Sciatic nerve (tissue), 2 donors: Measurements from ENCODE around the gene CEP43. TPM values are rescaled to one million over a fixed set of nuclear protein-coding genes. Genes with fewer than 3 reads are reported as not detected.
A peak's percentile ranks its signal among the peaks of the same experiment; 100 is the strongest.

Experiments
- ATAC-seq: fragments of 200-7000 bp; cut with Tn5 transposase; one replicate; pipeline ENCODE4 v1.9.1; 2020; ENCODE audit warnings: mild to moderate bottlenecking, moderate library complexity
- DNase-seq: peaks from one replicate; pipeline ENCODE4 v3.0.0-alpha.2; 2020; ENCODE audit warnings: low spot score
- intact Hi-C: fragments of 100-400 bp; cut with DNase I; formaldehyde crosslinking; loops from one replicate; pipeline ENCODE4 v1.14.2; 2022
- total RNA-seq: library from RNA; stranded (reverse); fragmentation: NEBNext Ultra II Directional; extraction: Animal tissue kit (Norgen Biotek cat#: 25700); gene quantifications from one replicate; pipeline ENCODE4 v1.2.1, GENCODE V29; 2021
- donor health status: DM: no; HTN: no; CAD: no.
- donor health status: DM: no; HTN: no; CAD: no.

The CEP43 gene
- total RNA-seq, 1 donor from 2014 or later, result 18.8 TPM

DNA sequence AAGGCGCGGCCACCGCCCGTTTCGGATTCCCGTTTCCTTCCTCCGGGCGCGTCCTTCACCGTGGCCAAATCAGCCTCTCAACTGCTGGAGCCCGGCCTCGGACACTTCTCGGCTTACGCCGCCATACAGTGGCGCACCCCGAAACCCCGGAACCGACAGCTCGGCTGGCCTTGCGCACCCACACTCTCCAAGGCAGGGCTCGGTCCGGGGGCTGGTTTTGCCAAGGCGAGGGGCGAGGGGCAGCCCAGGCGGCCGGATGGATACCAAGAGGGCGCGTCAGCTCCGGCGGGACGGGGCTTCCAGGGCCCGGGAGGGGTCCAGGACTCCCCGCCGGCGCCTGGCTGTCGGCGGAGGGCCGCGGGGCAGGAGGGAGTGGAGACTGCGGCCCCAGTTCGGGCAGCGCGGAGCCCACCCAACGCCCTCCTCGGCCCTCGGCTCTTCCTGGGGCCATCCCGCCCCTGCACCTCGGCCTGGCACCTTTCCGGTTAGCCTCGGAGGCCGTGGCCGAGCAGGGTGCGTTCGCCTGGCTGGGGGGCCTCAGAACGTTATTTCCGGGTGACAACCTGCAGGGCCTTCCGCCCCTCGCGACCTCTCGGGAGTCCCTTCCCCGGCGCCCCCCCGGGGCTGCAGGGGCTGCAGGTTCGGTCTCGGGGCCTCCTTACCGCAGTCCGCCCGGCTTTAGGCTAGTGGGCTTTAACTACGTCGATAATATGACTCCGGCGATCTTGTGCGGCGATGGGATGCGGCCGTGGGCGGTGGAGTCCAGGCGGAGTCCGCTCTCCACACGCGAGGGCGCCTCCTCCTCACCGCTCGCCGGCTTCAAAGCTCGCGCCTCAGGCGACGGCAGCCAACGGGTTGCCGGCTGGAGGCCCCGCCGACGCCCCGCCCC is 697 bp upstream of the CEP43 start:
- peak; percentile 72 for DNase-seq
- intact Hi-C loops, result no loop called here
- ATAC-seq, result peak; percentile 6

DNA sequence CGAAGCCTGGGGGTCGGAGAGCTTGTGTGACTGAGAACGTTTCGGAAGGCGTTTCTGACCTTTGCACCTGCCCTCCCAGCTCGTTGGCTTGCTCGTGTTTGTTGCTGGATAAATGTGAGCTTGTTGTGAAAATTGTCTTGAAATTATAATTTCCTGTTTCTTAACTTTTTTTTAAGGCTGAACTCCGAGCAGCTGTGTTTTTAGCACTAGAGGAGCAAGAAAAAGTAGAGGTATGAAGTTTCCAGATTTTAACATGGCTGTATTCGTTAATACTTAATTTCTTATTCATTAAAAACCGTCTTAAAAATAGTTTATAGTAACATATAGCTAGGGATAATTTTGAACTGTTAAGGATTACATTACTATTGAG is 672 bp downstream of the CEP43 start:
- DNase-seq, result no peak
- ATAC-seq, result no peak
- intact Hi-C loops, result no loop called here

DNA sequence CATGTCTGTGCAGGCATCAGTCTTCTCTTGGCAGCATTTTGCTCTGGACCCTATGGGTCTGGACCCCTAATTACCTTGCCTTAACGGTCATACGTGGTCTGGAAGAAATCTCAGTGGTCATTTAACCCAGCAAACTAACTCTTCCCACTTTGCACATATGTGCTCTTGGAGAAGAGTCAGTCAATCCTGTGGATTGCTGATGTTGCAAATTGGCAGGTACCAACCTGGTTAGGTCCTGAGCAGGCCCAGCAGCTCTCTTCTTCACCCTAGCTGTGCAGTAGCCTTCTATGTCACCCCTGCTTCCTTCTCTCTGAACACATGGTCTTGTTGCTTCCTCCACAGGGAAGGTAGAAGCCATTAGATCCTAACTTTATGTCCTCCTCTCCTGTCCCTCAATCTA is 1.6 kb downstream of the CEP43 start:
- DNase-seq, result no peak
- ATAC-seq, result no peak
- intact Hi-C loops, result no loop called here

DNA sequence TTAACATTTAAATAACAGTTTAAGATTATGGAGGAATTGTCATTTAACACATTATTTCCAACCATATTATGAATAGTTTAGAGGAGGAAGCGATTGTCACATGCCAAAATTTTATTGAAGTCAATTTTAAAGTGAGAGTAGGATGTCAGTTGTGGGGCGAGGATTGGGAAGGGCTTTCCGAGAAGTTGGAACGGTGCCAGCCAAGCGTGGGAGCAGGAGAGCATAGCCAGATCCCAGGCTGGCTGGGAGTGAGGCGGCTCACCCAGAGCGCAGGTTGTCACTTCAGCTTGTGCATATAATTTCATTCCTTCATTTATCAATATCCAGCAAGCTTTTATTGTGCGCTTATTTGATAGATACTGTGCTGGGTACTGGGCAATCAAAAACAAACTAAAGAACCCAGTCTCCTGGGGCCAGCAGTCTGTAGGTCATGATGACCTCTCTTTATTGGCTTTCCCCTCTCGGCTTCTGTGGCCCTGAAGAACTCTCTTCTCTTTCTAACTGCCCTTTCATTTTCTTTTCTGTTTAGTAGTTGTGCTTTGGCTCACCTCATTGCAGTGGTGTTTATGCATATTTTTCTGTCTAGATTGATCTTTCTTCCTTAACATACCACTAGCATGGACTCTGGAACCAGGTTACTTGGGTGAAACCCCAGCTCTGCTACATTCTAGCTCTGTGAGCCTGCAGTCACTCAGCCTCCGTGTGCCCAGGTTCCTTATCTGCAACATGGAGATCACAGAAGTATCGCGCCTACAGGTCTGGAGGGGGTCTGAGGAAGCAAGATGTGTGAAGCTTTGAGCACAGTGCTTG is 6.4 kb downstream of the CEP43 start:
- ATAC-seq (no peak), DNase-seq (peak; percentile 74)
- intact Hi-C loops, result no loop called here

DNA sequence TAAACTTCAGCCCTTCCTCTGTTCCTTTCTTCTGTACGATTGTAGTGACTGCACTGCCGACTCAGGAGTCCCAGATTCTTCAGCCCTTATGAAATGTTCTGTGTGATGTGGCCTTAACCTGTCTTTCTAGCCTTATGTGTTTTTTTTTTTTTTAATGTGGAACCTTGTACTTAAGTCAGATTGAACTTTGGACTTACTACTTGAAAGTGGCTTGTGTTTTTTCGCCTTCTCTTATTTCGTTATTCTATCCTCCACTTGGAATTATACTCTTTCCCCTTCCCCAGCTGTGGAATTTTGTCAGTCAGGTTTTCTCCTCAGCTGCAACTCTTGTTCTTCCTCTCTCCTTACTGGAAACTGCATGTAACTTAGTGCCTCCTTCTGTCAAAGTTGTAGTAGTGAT is 8.8 kb downstream of the CEP43 start:
- DNase-seq, result no peak
- ATAC-seq, result no peak
- intact Hi-C loops, result no loop called here

DNA sequence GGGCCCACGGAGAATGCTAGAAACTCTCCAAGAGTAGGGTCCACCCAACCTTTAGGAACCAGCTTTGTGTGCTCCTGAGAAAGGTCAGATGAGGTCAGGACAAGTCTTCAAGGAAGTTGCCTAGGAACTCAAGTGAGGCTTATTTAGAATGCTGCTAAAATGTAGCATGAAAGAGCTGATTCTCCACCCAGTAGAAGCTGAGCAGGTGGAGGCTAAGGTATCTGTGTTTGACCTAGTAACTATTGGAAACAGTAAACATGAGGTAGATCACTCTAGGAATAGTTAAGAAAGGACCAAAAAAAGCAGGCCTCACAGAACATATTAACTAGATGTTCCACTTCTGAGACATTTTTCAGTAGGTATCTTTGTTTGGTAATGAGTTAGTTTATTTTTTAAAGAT is 13.9 kb downstream of the CEP43 start:
- intact Hi-C loops, result no loop called here
- no peak for DNase-seq
- no peak for ATAC-seq

DNA sequence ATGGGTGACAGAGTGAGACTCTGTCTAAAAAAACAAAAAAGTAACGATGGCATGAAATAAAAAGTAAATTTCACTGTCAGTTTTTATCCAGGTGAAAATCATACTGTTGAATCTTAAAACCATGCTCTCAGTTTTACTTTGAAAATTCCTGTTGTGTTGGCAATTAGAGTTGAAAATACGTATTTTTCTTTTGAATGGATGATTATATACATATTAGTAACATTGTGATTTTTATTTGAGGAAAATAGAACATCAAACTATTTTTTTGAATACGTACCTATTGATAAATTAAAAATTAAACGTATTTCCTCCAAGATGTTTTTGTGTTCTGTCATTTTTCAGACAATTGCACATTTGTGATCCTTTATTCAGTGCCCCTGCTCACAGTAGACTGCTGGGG is 14.7 kb downstream of the CEP43 start:
- intact Hi-C loops, result no loop called here
- DNase-seq (no peak), ATAC-seq (no peak)

DNA sequence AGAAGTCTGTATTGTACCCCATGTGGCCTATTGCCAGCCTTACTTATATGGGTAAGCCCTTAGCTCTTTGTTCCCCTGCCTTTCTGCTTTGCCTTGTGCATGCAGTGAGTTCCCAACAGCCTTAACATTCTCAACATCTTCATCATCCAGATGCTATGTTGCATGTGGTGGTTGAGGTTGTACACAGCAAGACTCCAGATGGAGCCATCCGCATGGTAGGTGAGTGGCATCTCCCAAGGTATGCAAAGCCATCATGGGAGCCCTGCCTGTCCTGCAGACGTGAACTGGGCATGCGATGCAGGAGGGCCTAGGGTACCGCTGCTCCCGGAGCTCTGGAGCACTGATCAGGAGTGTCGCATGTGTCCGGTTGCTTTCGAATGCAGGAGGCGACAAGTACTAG is 16.1 kb downstream of the CEP43 start:
- intact Hi-C loops, result no loop called here
- ATAC-seq (no peak), DNase-seq (no peak)

DNA sequence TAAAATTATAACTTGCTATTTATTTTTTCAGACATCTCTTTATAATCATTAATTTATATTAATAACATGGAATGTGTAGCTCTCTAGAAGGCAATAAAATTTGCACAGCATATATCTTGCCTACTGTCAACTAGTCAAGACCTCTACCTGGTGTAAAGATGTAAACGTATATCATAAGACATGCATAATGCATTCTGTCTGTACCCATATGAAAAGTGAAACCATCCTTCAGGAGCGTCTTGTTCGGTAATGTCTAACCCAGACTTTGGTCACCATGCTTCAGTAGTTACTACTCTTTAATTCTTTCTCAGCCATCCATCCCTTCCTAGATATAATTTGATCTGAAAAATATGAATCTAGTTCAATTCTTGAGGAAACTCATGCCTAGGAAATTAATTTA is 21.0 kb downstream of the CEP43 start:
- intact Hi-C loops, result no loop called here
- DNase-seq, result no peak
- no peak for ATAC-seq

DNA sequence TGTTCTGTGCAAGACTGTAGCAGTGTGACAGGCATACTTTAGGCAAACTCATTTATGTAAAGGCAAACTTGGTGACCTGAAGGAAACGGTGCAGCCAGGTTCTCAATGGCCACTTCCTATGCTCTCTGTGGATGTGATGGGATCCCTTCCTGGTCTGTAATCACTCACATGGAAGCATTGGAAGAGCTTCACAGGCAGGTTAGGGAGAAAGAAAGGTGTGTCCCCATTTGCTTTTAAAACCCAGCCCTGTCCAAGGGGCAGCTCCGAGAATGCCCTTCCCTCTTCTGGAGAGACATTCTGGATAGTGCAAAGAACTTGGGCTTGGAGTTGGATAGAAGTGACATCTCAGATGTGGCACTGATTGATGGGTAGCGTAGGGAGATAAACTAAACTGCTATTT is 28.1 kb downstream of the CEP43 start:
- ATAC-seq, result no peak
- intact Hi-C loops, result no loop called here
- no peak for DNase-seq

DNA sequence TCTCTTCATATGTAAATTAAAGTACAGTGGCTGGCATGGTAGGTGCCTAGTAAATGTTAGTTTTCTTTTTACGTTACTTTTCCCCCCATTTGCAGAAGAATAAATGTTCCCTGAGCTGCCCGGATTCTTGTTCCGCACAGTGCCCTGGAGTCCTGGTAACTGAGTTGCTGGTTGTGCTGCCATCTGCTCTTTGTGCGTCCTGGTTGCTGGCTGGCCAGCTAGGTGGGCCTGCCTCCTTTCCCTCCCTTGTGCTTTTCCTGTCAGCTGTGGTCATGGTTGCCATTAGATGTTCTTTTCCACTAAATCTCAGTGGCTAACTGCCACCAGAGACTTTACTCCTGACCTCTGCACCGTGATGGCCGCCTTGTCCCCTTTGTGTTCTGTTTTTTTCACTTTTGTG is 28.6 kb downstream of the CEP43 start:
- intact Hi-C loops, result no loop called here
- DNase-seq (no peak), ATAC-seq (no peak)

DNA sequence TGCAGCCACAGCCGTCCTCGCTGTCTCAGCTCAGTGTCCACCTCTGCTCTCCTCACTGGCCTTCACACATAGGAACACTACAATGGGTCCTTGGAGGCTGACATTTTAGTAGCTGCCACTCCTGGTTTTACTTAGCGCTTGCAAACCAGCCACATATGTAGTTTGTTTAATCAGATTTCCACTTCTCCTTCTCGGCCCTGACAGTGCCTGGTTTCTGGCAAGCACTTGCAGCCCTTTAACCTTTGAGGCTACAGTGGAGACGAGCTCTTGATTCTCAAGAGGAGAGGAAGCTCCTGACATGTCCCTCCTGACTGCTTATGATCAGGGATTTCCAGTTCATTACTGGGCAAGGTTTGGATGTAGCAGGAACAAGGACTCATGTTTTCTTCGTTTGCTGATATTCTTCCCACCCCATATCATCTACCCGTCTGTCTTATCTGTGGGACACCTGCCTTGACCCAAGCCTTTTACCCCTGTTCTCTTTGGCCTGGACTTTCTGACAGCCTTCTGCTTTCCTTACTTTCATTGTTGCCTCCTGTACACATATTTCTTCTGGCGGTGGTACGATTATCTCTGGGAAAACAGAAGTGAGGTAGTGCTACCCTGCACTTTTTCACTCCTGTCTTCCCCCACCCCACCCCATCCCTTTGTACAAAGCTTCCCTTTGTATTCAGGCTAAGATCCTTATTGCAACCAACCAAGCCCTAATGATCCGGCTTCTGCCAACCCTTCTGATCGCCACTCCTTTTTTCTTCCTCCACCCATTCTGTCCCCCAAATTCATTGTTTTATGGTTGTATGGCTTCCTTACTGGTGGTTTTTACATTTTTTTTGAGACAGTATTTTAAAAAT is 31.2 kb downstream of the CEP43 start:
- ATAC-seq (no peak), DNase-seq (no peak)
- intact Hi-C loops, result no loop called here

DNA sequence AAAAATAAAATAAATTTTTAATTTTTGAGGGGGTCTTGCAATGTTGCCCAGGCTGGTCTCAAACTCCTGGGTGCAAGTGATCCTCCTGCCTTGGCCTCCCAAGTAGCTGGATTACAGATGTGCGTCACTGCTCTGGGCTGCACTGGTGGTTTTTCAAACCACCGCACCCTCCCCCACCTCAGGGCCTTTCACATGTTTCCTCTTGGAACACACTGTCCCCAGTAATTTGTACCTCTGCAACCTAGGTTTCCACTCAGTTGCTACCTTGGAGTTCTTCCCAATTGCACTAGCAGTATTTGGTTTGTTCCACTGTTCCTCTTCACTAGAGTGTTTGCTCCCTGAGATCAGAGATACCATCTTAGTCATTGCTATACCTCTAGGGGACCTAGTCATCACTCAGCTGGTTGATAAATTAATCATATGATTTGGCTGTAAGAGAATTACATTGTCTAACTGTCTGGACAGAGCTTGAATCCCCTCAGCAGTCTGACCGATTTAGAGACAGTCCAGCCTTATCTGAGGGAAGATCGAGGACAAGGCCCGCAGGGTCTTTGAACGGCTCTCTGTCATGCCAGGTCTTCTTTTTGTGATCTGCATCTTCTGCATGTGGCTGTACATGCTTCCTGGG is 32.0 kb downstream of the CEP43 start:
- no peak for DNase-seq
- intact Hi-C loops, result no loop called here
- ATAC-seq, result no peak

DNA sequence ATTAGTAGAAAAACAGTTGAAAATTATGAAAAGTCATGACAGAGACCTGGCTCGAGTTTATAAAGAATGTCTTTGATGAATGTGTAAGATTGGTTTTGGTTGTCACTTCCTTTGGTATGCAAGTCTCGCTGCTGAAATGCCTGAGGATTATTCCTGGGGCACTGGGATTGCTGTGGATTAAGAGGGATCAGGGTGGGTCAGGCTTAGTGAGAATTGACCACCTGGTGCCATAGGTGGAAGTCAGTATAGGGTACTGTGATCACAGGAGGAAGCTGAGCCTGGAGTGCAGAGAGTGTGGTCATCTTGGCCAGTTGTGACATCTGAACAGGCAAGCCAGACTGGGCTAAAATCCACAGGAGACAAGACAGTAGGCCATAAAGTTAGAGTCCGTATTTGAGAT is 34.9 kb downstream of the CEP43 start:
- intact Hi-C loops, result no loop called here
- DNase-seq (no peak), ATAC-seq (no peak)

DNA sequence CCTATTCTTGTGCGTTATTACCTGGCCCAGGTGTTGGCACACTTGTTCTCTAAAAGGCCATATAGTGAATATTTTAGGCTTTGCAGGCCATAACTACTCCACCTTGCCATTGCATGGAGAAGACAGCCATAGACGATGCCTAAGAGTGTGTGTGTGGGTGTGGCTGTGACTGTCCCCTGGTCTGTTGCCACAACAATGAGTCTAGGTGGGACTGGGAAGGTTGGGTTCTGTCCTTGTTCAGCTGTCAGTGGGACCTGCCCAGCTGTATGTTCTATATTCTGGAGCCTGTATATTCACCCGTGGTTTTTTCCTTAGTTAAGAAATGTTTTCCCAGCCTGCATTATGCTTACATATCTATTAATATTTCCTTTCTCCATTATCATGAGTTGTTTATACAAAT is 38.6 kb downstream of the CEP43 start:
- ATAC-seq (no peak), DNase-seq (no peak)
- intact Hi-C loops, result no loop called here

DNA sequence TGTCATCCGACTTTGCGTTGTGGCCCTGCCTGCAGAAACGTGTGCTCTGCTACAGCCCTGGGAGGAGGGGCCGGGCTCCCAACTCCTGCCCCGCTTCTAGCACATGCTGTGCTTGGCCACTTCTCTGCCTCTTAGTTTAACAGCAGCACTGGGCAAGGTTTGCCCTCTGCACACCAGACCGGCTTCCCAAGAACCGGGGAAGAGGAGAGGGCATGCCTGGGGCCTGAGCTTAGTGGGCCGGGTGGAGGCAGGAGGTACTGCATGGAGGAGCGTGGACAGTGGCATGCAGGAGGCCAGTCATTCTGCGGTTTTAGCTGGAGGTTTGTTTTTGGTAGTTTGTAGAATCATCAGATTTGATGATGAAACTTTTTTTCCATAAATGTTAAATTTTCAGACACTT is 45.5 kb downstream of the CEP43 start:
- ATAC-seq, result no peak
- no peak for DNase-seq
- intact Hi-C loops, result no loop called here

DNA sequence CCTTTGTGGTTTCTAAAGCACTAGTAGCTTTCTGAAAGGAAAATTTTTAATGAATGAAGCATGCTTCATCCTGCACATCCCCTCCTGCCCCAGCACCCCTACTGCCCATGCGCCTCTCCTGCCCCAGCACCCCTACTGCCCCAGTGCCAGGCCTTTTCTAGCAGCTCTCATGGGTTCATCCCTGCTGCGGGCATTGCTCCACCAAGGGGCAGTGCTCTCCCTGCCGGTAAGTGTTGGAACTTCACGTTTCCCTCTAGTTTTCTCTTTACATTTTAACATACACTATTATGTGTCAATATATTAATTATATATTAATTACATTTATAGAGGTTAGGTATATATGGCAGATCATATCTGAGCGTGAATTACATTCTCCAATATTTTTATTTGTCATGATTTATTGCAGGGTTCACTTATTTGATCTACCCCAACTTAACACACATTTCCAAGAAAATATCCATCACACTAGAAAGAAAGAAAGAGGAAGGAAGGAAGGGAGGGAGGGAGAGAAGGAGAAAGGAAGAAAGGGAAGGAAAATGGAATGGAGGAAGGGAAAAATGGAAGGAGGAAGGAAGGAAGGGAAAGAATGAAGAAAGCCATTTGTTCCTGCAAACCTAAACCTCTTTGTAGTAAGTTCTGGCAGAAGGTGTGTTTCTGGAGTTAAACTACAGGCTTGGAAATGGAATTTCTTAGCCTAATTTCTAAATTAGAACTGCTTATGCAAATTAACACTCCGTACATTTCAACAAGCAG is 46.8 kb downstream of the CEP43 start:
- no peak for DNase-seq
- no peak for ATAC-seq
- intact Hi-C loops, result no loop called here

DNA sequence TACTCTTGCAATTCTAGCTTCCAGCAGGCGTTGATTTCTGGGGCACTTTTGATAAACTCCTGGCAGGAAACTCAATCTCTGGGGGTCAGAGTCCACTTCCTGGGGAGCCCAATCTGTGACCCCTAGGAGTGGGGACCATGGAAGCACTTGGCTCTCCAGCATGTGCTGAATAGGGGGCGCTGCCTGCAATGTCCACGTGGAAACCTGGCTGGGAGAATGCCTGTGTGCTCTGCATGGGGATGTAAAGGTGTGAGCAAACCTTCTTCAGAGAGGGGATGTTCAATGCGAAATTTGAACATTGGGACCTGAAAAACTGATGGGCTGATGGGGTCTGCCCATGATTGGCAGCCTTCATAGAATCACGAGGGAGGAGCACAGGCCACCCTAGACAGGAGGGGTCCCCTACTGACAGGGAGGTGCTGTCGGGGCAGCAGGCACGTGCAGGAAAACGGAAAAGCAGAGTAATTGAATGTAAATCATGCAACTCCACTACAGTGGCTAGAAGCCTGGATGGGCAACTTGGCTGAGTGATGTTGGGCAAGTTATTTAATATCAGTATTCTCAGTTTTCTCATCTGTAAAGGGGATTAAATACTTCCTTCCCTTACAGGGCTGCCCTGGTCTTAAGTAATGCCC is 47.8 kb downstream of the CEP43 start:
- intact Hi-C loops, result no loop called here
- ATAC-seq, result no peak
- DNase-seq, result no peak
